Hematopoietic multipotent progenitor cell treated with erythropoietin and hydrocortisone succinate and interleukin-3 and kit ligand, for 17 days (in vitro differentiated cells): Measurements from ENCODE around the gene TBC1D8B.
"Not testable (repeated sequence)": the region's sequence is repeated elsewhere in the genome, so short reads cannot be mapped to it uniquely, and the experiment has no call there.

Source experiments
- DNase-seq: peaks from one replicate; pipeline ENCODE4 v3.0.0-alpha.2; 2015; ENCODE audit warnings: low spot score

The TBC1D8B gene

DNA sequence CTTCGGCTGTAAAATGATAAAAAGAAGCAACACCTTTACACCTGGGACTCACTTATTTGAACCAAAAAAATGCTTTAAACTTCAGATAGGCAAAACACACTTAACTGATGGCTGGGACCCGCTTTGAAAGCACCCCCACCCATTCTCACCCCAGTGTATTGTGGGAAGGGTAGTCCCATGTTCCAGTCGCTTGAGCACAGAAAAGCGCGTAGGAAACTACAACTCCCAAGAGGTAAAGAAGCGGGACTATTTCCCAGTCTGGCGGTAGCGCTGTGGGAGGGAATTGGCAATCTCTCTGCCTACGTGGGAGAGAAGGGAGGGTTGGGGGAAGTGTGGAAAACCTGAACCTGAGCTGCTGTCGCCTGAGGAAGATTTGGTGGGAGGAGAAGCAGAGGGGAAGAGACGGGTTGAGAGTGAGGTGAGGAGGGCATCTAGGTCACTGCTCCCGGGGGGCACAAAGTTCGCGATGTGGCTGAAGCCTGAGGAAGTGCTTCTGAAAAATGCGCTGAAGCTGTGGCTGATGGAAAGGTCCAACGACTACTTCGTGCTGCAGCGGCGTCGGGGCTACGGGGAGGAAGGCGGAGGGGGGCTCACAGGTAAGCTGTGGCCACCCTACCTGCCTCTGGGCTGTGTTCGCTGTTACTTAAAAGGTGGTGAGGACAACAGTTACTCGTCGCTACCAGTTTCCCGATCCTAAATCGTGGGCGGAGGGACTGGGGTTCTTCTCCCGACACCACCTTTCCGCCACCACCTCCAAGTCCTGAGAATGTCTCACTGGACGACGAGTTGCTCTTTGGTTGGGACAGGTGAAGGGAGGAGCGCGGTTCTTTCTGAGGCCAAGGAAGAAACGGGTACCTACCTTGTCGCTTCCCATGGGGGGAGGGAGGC lies at the start of gene TBC1D8B:
TBC1D8B (plus strand) TSS at position 286 of the 888 bp plus-strand sequence; CDS start at position 467, 181 bp downstream.
- peak; percentile 5 for DNase-seq

DNA sequence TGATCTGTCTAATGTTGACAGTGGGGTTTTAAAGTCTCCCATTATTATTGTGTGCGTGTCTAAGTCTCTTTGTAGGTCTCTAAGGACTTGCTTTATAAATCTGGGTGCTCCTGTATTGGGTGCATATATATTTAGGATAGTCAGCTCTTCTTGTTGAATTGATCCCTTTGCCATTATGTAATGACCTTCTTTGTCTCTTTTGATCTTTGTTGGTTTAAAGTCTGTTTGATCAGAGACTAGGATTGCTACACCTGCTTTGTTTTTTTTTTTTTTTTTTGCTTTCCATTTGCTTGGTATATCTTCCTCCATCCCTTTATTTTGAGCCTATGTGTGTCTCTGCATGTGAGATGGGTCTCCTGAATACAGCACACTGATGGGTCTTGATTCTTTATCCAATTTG lies 33.2 kb upstream of the TBC1D8B start:
- not testable (repeated sequence) for DNase-seq

DNA sequence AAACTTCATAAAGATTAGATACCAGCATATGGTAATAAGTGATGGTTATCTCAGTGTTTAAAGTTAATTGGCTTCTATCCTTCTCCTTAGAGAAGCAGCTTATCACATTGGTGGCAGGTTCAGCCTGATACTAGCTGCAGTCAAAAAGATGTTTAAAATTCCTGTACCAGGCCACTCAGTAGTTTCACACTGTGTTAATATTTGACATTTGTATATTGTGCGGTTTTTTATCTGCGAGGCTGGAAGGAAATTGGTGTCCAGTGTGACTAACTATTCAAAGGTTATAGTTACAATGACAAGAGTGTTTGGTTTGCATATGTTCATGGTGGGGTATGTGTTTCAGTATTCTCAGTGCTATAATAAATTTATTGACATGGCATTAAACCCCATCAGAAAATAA lies 27.5 kb upstream of the TBC1D8B start:
- no peak for DNase-seq

DNA sequence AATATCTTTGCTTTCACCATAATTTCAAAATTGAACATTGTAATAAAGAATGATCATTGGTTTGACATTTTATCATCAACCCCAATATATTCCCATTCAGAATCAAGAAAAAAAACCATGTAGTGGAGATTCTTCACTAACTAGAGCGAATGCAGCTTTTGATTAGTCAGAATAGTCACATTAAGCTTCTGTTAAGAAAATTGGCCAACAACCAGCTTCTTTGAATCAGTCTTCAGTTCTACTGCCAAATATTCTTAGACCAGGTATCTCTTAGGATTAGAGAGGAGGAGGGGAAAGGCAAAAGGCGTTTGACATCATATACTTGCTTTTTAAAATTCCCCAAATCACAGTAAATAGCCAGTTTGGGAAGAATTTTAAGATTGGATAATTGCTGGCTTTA lies 22.2 kb upstream of the TBC1D8B start:
- no peak for DNase-seq

DNA sequence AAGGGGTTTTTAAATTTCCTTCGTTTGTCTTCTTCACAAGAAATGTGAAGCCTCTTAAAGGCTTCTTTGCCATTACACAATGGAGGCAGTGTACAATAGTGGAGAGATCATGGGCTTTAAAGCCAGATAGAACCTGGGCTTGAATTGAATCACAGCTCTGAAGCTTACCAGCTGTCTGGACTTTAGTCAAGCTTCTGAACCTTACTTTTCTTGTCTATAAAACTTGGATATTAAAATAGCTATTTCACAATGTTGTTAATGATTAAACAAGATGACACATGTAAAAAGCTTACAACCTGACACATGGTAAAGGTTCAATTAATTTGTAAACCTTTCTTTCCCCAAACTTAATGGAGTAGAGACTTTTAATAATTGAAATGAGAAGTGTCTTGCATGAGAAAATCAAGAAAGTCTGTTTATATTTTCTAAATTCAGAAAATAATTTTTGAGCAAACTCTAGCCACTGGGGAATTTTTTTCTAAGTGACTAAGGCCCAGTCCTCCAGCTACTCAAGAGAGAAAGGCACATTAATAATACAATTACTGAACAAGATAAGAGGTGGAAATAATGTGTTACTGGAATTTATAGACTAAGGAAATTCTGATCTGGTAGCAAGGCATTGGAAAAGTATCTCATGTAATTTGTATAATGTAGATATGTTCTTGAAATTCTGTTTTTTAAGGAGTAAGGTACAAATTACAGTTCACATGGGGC lies 21.7 kb upstream of the TBC1D8B start:
- DNase-seq = no peak

DNA sequence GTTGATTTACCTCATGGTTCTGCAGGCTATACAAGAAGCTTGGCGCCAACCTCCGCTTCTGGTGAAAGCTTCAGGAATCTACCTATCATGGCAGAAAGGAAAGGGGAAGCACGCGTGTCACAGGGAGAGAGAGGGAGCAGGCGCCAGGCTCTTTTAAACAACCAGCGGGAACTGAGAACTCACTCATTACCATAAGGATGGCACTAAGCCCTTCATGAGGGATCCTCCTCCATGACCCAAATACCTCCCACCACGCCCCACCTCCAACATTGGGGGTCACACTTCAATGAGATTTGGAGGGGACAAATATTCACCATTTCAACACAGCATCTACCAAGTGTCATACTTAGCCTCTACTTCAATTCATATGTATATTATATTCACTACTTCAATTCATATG lies 18.8 kb upstream of the TBC1D8B start:
- no peak for DNase-seq

DNA sequence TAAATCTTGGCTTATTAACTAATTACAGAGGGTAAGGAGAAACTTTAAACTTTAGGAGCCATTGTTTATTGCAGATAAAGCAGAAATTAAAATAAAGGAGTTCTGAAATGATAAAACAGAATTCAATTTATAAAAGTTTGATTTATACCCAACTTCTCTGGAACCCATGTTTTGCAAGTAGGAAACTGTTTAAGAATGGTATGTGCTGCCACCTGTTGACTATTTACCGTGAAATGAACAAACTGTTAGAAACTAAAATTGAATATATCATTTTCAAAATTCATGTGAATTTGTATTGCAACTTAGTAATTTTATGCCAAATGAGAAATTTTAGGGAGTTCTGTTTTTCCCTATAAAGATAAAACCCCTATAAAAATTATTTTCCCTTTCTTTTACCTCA lies 11.0 kb upstream of the TBC1D8B start:
- DNase-seq = no peak

DNA sequence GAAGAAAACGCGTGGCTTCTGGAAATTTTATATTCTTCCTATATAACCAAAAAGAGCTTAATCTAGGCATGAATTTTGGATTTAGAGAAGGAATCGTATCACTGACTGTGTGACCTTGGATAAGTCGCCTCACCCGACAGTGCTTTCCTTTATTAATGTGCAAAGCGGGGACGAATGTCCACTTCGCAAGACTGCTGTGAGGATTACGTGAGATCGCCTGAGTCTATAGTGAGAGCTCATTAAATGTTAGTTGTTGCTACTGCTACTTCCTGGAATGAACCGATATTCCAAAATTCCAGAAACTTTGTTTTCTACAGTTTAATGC lies 448 bp upstream of the TBC1D8B start:
- no peak for DNase-seq

DNA sequence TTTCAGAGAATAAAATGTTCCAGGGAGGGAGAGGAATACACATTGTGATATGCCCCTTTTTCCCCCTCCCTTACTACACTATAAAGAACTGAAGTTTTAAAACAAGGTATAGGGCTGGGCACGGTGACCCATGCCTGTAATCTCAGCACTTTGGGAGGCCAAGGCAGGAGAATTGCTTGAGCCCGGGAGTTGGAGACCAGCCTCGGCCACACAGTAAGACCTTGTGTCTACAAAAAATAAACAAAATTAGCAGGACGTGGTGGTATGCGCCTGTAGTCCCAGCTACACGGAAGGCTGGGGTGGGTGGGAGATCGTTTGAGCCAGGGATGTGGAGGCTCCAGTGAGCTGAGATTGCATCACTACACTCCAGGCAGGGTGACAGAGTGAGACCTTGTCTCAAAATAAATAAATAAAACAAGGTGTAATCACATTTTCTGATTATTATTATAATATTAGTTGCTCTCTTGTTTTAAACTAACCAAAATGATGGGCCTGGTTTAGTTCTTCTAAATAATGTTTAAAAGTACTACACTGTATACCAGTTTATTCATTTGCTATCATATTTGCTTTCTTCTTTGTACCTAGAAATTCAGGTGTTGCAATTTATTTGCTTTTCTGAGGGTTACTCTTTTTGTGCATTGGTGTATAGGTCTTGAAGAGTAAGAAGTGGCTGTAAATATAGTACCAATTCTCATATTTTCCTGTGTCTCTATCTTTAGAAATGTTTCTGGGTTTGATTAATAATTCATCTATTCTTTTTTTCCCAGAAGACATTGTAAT lies 8.8 kb downstream of the TBC1D8B start:
- no peak for DNase-seq

DNA sequence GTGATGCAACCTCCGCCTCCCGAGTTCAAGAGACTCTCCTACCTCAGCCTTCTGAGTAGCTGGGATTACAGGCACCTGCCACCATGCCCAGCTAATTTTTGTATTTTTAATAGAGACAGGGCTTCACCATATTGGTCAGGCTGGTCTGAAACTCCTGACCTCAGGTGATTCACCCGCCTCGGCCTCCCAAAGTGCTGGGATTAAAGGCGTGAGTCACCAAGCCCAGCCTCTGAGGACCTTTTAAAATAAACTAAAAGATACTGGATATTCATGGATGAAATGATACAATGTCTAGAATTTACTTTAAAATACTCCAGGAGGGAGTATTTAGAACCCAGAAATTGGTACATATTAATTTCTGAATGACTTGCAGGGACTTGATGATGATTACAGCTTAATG lies 10.5 kb downstream of the TBC1D8B start:
- not testable (repeated sequence) for DNase-seq

DNA sequence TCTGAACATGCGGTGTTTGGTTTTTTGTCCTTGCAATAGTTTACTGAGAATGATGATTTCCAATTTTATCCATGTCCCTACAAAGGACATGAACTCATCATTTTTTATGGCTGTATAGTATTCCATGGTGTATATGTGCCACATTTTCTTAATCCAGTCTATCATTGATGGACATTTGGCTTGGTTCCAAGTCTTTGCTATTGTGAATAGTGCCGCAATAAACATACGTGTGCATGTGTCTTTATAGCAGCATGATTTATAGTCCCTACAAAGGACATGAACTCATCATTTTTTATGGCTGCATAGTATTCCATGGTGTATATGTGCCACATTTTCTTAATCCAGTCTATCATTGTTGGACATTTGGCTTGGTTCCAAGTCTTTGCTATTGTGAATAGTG lies 11.6 kb downstream of the TBC1D8B start:
- not testable (repeated sequence) for DNase-seq

DNA sequence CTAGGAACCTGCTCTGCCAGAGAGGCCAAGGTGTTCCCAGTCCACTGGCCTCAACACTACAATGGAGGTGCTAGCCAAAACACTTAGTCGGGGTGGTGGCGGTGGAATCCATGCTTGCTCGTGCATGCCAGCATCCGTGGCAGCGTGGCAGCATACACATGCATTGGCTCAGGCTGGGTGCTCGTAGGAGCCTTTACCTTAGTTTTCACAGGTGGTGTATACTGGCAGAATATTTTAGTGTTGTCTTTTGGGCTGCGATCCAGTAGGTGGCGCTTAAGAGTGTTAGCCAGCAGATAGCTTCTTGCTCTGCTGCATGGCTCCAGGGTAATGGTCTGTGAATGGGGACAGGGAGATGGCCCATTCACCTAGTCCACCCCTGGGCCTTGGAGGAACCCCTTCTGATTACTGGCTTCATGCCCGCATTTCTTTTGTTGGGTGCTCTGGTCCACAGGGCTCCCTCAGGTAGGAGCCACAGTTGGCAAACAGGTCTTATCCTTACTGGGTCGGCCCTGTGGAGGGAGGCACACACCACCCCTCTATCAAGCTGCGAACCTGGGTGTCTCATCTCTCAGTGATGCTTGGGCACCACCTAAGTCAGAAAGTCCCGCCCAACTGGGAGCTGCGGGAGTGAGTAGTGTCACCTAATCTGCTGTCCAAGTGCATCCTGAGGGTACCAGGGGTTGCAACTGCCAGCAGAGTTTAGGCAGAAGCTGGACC lies 60.7 kb downstream of the TBC1D8B start:
- no peak for DNase-seq

DNA sequence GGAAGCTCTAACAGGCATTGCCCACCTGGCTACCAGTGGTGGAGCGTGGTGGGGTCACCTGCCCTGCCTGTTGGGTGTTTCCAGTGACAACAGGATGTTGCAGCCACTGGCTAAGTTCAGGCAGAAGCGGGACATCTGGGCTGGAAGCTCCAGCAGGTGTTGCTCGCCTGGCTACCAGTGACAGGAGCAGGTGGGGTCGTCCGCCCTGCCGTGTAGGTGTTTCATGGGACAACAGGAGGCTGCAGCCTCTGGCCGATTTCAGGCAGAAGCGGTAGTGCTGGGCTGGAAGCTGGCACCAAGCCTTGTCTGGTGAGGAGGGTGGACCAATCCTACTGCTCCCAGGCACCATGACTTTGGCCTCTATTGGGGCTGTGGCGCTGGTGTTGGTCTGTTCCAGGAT lies 61.2 kb downstream of the TBC1D8B start:
- DNase-seq = no peak

DNA sequence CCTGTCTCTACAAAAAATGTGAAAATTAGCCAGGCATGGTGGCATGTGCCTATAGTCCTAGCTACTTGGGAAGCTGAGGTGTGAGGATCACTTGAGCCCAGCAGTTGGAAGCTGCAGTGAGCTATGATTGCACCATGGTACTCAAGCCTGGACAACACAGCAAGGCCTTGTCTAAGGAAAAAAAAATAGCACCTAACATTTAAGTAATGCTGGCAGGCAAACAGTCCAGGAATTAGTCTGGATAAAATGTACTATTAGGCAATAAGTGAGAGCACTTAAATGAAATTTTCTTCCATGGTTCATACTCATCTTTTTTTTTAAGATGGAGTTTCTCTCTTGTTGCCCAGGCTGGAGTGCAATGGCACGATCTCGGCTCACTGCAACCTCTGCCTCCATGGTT lies 70.3 kb downstream of the TBC1D8B start:
- DNase-seq = not testable (repeated sequence)

DNA sequence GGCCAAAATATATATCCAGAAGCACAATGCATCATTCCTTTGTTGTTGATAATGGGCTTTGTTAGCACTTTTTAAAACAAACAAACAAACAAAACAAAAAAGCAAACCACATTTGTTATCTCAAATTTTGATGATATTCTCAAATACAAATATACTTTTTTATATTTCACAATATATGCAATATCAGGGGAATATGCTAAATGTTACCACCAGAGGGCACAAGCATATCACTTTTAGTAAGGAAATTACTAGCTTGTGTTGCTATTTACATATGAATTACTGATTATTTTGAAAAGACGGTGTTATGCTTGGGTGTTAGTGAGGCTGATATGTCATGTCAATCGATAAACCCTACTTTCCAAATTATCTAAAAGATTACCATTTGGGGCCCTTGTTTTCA lies 71.6 kb downstream of the TBC1D8B start:
- peak; percentile 4 for DNase-seq

DNA sequence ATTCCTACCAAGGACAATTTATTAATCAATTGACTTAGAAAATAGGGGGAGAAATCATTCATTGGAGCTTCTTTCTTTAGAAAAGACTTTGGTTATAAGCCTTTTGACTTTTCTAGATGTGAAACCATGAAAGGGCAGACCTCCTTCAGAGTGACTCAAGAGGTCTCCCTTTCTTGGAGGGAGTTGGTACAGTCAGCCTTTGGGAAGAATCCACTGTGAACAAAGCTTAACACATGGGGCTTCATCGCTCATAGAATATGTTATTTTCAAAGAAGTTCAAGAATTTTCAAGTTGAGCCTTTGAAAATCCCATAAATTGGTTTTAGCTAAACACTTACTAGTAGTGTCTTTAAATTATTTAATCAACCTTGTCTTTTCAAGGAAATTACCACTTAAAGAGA lies 72.7 kb downstream of the TBC1D8B start:
- DNase-seq = no peak

DNA sequence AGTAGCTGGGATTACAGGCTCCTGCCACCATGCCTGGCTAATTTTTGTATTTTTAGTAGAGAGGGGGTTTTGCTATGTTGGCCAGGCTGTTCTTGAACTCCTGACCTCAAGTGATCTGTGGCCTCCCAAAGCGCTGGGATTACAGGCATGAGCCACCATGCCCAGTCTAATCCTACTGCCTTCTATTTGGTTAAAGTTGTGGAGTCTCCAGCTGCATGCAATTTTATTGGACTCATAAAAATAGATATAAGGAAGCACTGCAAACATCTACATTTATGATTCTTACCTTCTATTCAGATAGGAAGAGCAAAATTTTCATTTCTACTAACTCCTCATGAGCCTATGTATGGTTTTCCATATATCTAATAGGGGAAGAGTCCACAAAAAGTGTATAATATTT lies 87.0 kb downstream of the TBC1D8B start:
- no peak for DNase-seq

DNA sequence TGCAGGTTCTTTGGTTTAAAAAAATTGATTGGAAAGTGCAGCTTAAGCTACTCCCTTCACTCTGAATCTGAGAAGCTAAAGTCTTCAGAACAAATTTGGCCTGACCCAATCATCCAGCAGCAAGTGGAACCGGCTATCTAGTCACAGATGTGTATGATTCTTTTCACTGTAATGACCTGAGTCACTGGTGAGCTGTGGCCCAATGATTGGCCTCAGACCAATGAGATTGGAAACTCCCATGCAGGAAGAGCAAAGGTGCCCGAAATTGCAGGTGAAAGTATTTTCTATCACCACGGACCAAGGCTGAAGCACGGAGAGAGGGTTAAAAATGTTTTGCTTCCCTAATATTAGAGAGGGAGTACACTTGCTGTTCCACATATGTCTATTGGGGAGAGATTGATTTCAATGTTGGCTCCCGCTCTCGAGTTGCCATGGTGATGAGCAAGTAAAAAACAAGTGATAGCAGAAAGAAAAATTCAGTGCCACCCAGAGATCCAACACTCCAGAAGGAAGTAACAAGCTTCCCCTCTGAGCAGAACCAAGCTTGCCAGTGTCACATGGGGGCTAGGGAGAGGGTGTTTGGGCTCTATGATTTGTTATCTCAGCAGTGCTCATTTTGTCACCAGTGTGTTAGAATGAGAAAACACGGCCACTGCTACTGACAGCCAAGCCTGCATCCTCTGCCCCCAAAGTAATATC lies 89.4 kb downstream of the TBC1D8B start:
- no peak for DNase-seq

DNA sequence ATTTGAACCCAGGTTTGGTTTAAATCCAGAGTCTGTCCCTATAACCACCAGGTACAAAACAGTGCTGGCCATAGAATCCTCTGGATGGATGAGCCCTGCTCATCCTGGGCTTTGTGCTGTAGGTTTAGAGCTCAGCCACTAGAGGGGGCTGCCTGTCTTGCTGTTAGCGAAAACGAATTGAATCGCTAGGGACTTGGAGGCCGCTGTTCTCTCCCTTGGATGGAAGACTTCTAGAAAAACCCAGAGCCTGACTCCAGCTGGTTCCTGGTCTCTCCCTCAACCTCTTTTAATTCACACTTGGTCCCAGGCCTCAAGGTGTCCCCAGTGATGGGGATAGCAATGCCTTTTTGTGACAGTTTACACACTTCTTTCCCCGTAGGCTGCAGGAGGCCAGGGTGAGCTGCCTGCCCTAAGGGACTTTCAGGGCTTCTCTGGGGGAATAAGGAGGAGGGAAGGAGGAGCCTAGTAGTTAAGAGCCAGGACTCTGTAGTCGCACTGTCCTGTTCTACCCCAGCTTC lies 92.0 kb downstream of the TBC1D8B start:
- DNase-seq = peak; percentile 18

DNA sequence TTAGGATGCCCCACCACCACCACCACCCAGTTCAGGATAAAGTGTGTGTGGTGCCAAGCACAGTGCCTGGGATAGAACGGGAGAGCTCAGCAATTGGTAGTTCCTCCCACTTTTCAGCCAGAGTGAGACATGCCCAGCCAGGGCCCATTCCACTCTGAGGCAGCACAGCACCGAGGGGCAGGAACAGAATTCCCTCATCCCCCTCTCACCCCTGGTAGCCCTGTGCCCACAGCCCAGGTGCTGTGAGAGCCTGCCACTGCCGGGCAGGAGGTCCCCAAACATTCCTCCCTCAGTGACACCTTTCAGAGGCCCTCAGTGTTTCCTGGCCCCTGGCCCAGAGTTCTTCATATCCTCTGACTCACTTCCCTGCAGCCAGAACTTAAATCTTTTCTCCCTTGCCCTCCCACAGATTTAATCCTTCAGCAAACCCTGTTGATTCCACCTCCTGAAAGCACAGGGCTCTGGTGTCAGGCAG lies 92.5 kb downstream of the TBC1D8B start:
- no peak for DNase-seq

DNA sequence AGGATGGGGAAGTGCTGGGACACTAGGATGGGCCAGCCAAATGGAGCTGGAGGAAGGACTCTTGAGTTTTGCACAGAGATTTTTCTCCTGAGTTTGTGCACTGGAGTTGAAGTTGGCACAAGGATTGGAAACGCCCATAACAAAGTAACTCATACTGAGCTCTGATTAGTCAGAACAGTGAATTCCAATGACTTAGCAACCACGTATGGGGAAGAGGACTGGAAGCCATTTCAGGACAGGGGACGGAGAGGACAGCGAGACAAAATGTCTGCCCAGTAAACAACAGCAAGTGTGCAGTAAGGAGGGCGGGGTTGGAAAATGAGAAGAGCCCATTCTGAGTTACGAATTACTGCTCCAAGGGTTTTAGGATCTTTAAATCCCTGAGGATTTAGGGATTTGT lies 94.8 kb downstream of the TBC1D8B start:
- DNase-seq = no peak
